Naive thymus-derived CD8-positive, alpha-beta T cell (primary cell): ENCODE results near the gene GDI1. TPM values are rescaled to one million over a fixed set of nuclear protein-coding genes. Genes with fewer than 3 reads are reported as not detected.
"Not testable (repeated sequence)": the region's sequence is repeated elsewhere in the genome, so short reads cannot be mapped to it uniquely, and the experiment has no call there.

ENCODE experiments used
- ATAC-seq, 2 donors: fragments of 150-1000 bp; cut with Tn5 transposase in 1 of 2; sonication (Bioruptor Pico), chemical (Tn5 transposase) in 1 of 2; 1 replicate in 1 of 2; 2 replicates in 1 of 2; pipeline ENCODE4 v1.10.0; 2021; ENCODE audit warnings: mild to moderate bottlenecking in 2 of 2, moderate library complexity in 2 of 2
- POLR2A ChIA-PET: fragments of 350-600 bp; sonication (Branson Sonifier 250); formaldehyde crosslinking; loops from one replicate; lab custom pipeline; 2021; ENCODE audit warnings: antibody characterized with exemption; lab: Charles Lee
- DNase-seq, 10 donors: peaks; one replicate each; pipeline versions ENCODE4 v3.0.0 to v3.0.0-alpha.2; 2020 to 2022
- H3K27ac Mint-ChIP-seq, 10 donors: one replicate each; pipeline ENCODE4 v1.8.0; 2020 to 2022; ENCODE audit warnings: mild to moderate bottlenecking in 10 of 10, mixed read lengths in 10 of 10, moderate library complexity in 4 of 10, inconsistent platforms in 1 of 10
- H3K27me3 Mint-ChIP-seq, 5 donors: one replicate each; pipeline ENCODE4 v1.8.0; 2021 to 2022; ENCODE audit warnings: mixed read lengths in 5 of 5
- H3K36me3 Mint-ChIP-seq, 3 donors: one replicate each; pipeline ENCODE4 v1.8.0; 2020 to 2022; ENCODE audit warnings: mixed read lengths in 3 of 3, mild to moderate bottlenecking in 2 of 3, inconsistent platforms in 1 of 3
- H3K4me1 Mint-ChIP-seq, 4 donors: one replicate each; pipeline ENCODE4 v1.8.0; 2021 to 2022; ENCODE audit warnings: mixed read lengths in 4 of 4
- H3K4me3 Mint-ChIP-seq, 10 donors: one replicate each; pipeline ENCODE4 v1.8.0; 2020 to 2022; ENCODE audit warnings: mild to moderate bottlenecking in 10 of 10, mixed read lengths in 10 of 10, moderate library complexity in 6 of 10, inconsistent platforms in 1 of 10
- H3K9me3 Mint-ChIP-seq, 9 donors: one replicate each; pipeline ENCODE4 v1.8.0; 2020 to 2022; ENCODE audit warnings: mixed read lengths in 9 of 9, mild to moderate bottlenecking in 3 of 9, inconsistent platforms in 1 of 9, moderate library complexity in 1 of 9
- polyA plus RNA-seq, 3 donors: library from polyadenylated mRNA; unstranded; fragments of 300-500 nt; fragmentation: Illumina TruSeq; gene quantifications; one replicate each; pipeline ENCODE4 v1.2.3, GENCODE V29; 2021
- total RNA-seq, 8 experiments: library from RNA in 2 of 8; stranded (reverse) in 2 of 8; gene quantifications; one replicate each; pipeline ENCODE4 v1.2.3 and lab custom pipeline; 2021 to 2026

The GDI1 gene
- total and polyA plus RNA-seq, 5 experiments from 2014 or later = 18.3 to 185 (median 32.1) TPM

DNA sequence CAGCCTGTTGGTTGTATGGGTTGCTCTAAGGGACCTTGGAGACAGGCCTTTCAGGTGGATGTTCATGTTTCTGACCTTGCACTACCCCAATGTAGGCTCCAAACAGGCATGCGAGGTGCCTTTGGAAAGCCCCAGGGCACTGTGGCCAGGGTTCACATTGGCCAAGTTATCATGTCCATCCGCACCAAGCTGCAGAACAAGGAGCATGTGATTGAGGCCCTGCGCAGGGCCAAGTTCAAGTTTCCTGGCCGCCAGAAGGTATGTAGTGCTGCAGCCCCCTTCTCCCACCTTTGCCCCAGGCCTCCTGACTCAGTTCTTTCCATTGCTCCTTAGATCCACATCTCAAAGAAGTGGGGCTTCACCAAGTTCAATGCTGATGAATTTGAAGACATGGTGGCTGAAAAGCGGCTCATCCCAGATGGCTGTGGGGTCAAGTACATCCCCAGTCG lies 36.6 kb upstream of the GDI1 start:
- H3K4me1 Mint-ChIP-seq = peaks cover 10 to 32% (median 22%) of the 10 kb centered on the region in 4 donors
- DNase-seq, ATAC-seq, H3K9me3 Mint-ChIP-seq, H3K27me3 Mint-ChIP-seq: not testable (repeated sequence)
- POLR2A ChIA-PET = interaction anchor here (2.0 to 6.0 kb wide), 8 partner anchors 11 to 134 kb away, joined by 8 to 102 read pairs (median 36); partner anchors contain the start of genes ATP6AP1, DNASE1L1, FAM3A and LAGE3
- H3K27ac Mint-ChIP-seq = peak overlapping the region in 8 of 10 donors; percentile 51 to 100 (median 98)
- peak overlapping the region in 9 of 10 donors; percentile 14 to 100 (median 96) for H3K4me3 Mint-ChIP-seq
- H3K36me3 Mint-ChIP-seq = peaks cover 13 to 28% (median 16%) of the 10 kb centered on the region in 3 donors

DNA sequence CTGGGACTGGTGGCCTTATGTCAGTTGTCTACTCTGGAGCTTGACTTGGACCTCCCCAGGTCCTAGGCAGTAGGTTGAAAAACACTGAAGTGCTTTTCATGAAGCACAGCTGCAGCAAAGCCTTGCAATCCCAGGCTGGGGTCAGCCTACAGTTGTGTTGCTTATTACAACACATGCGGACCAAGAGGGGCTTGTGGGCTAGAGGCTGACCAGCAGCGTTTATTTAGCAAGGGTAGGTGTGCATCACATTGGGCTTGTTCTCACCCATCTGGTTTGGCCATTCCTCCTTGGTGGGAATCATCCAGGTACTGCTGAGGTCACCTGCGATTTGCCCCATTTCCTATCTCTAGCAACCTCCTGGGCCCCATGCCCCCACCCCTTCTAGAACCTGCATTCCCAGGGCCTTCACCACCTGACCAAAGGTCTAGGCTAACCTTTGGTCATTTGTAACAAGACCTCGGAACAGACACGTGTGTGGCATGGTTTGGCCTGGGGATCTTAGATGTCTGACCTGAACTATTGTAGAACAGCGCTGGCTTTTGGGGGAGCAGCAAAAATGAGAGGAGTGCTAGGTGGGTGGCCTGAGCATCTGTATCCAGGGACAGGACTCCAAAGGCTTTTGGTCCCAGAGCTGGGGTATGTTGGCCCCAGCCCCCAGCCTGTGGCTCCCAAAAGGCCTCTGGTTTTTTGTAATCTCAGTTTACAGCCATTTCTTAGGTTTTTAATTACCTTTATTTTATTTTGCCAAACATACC lies 35.7 kb upstream of the GDI1 start:
- no peaks in the 10 kb centered on the region for H3K9me3 Mint-ChIP-seq
- H3K27me3 Mint-ChIP-seq = no peaks in the 10 kb centered on the region
- H3K4me1 Mint-ChIP-seq = peaks cover 10 to 32% (median 22%) of the 10 kb centered on the region in 4 donors
- H3K27ac Mint-ChIP-seq = peak overlapping the region in 9 of 10 donors; percentile 31 to 100 (median 60)
- POLR2A ChIA-PET = interaction anchor here (4.0 to 6.0 kb wide), 6 partner anchors 10 to 133 kb away, joined by 15 to 102 read pairs (median 38); partner anchors contain the start of genes ATP6AP1, DNASE1L1, FAM3A and LAGE3
- DNase-seq = no peak
- no peak for ATAC-seq
- H3K4me3 Mint-ChIP-seq = peak overlapping the region in 5 of 10 donors; percentile 12 to 63 (median 45)
- peaks cover 13 to 28% (median 16%) of the 10 kb centered on the region in 3 donors for H3K36me3 Mint-ChIP-seq

DNA sequence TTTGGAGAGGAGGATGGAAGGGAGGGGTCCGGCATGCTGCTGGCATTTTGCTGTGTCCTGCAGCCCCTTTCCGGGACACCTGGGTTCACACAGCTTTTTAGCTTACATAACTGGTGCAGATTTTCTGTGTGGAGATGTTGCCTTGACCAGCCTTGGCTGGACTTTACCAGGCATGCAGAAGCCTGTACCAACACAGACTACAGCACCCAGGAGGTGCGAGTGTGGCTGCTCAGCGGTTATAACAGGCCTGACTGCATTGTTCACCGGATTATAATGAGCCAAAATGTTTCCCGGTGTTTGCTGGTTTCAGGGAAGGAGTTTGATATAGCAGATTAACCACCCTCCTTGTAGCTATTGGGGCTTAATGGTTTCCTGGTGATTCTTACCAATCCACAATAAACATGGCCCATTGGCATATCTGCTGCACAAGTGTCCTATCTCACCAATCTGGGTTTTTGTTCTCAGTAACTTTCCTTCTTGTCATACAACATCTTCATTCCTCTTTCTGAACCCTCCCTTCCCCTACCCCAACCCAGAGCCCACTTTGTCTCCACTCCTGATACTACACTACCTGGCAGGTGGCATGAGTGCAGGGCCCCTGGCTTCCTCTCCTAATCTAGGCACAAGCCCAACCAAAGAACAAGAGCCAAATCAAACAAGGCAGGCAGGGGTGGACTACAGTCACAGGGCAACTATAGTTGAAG lies 34.9 kb upstream of the GDI1 start:
- POLR2A ChIA-PET = interaction anchor here (0.7 to 6.0 kb wide), 4 partner anchors 9 to 114 kb away, joined by 3 to 102 read pairs (median 70); partner anchors contain the start of genes DNASE1L1, FAM3A, SLC10A3 and TAFAZZIN
- H3K27me3 Mint-ChIP-seq = no peaks in the 10 kb centered on the region
- no peak for DNase-seq
- peaks cover 10 to 30% (median 20%) of the 10 kb centered on the region in 4 donors for H3K4me1 Mint-ChIP-seq
- no peak for ATAC-seq
- no peak overlapping the region for H3K4me3 Mint-ChIP-seq
- H3K27ac Mint-ChIP-seq = peak overlapping the region in 6 of 10 donors; percentile 1 to 84 (median 56)
- peaks cover 13 to 28% (median 16%) of the 10 kb centered on the region in 3 donors for H3K36me3 Mint-ChIP-seq
- H3K9me3 Mint-ChIP-seq = no peaks in the 10 kb centered on the region

DNA sequence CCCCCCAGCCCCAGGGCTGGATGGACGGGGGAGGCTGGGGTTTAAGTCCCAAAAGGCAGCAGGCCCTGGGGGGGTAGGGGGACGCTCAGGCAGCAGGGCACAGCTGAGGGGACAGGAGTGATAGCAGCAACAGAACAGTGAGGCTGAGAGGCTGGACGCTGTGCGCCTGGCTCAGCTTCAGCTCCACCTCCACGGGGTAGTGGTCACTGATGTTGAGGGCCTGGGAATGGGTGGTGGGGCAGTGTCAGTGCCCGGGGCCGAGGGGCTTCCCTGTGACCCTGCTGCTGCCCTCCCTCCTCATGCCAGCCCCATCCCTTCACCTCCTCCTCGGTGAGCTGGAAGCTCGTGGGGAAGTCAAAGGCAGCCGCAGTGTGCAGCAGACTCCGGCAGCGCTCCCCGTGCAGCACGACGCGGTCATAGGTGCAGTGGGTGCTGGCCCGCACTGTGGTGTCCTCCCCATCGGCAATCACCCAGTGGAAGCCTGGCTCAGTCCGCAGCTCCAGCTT lies 34.3 kb upstream of the GDI1 start:
- DNase-seq (no peak), ATAC-seq (no peak)
- Mint-ChIP-seq H3K9me3 (no peaks in the 10 kb centered on the region), H3K36me3 (peaks cover 13 to 28% (median 16%) of the 10 kb centered on the region in 3 donors), H3K4me1 (peaks cover 10 to 29% (median 20%) of the 10 kb centered on the region in 4 donors), H3K4me3 (no peak overlapping the region), H3K27me3 (no peaks in the 10 kb centered on the region), H3K27ac (no peak overlapping the region)
- POLR2A ChIA-PET = interaction anchor here (0.7 to 6.0 kb wide), 2 partner anchors 8 to 21 kb away, joined by 3 to 101 read pairs; partner anchors contain the start of genes DNASE1L1 and TAFAZZIN

DNA sequence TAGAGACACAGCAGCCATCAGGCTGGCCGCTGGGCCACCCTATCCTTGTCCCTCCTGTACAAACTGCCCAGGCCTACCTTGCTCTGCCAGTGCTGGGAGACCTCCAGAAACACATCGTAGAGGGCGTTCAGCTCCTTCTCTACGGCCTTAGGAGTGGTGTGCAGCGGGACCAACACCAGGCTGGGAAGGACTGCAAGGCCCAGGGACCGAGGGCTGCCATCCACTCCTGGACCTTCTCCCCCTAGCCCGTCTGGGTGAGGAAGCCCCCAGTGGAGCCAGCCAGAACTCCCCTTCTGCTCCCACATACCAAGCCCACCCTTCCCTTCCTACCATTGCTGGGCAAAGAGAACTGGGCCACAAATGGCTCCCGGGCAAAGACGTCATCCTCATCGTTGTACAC lies 33.8 kb upstream of the GDI1 start:
- peaks cover 7 to 28% (median 19%) of the 10 kb centered on the region in 4 donors for H3K4me1 Mint-ChIP-seq
- POLR2A ChIA-PET = no interaction called here
- ATAC-seq (no peak), DNase-seq (no peak)
- H3K27ac Mint-ChIP-seq = peak overlapping the region in 2 of 10 donors; percentile 19 to 24
- no peak overlapping the region for H3K4me3 Mint-ChIP-seq
- no peaks in the 10 kb centered on the region for H3K27me3 Mint-ChIP-seq
- H3K36me3 Mint-ChIP-seq = peaks cover 13 to 28% (median 16%) of the 10 kb centered on the region in 3 donors
- no peaks in the 10 kb centered on the region for H3K9me3 Mint-ChIP-seq

DNA sequence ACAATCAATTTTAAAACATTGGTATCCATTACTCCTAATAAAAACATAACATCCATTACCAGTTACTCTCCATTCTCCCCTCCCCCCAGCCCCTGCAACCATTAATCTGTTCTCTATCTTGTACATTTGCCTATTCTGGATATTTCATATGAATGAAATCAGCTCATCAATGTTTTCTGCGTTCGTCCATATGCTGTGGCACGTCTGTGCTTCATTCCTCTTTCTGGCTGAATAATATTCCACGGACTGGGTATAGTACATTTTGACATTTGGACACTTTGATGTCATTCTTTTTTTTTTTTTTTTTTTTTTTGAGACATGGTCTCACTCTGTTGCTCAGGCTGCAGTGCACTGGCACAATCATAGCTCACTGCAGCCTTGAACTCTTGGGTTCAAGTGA lies 33.1 kb upstream of the GDI1 start:
- Mint-ChIP-seq H3K27me3 (no peaks in the 10 kb centered on the region), H3K4me1 (peaks cover 7 to 31% (median 20%) of the 10 kb centered on the region in 4 donors), H3K9me3 (no peaks in the 10 kb centered on the region), H3K4me3 (no peak overlapping the region), H3K36me3 (peaks cover 9 to 26% (median 10%) of the 10 kb centered on the region in 3 donors), H3K27ac (peak overlapping the region in 1 of 10 donors; percentile 63)
- ATAC-seq = no peak
- POLR2A ChIA-PET = no interaction called here
- DNase-seq = no peak

DNA sequence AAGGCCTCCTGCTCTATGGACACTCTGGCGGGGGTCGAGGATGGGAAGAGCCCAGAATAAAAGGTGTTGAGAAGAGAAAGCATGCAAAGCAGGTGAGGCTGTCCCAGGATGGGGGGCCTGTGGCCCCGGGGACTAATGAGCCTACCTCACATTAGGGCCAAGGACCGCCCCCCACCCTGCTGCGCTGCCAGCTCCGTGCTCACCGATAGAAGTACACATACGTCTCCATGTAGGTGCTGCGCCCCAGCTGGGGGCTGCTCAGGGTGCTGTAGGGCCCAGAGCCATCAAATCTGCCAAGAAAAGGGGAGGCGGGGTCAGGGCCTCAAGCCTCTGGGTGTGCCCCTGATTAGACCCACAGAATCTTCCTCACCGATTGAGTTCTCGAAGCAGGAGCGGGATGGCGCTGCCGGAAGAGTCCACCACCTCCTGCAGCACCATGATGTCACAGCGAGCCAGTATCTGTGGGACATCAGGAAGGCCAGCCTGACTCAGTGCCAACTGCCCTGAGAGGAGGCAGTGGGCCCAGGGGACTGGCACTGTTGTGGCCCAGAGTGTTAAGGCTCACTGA lies 32.2 kb upstream of the GDI1 start:
- H3K4me1 Mint-ChIP-seq = peaks cover 7 to 27% (median 12%) of the 10 kb centered on the region in 4 donors
- no peak overlapping the region for H3K4me3 Mint-ChIP-seq
- no peak for ATAC-seq
- no peaks in the 10 kb centered on the region for H3K27me3 Mint-ChIP-seq
- no peak overlapping the region for H3K27ac Mint-ChIP-seq
- DNase-seq = no peak
- no peaks in the 10 kb centered on the region for H3K9me3 Mint-ChIP-seq
- peaks cover 1 to 18% (median 2%) of the 10 kb centered on the region in 3 donors for H3K36me3 Mint-ChIP-seq
- POLR2A ChIA-PET = no interaction called here

DNA sequence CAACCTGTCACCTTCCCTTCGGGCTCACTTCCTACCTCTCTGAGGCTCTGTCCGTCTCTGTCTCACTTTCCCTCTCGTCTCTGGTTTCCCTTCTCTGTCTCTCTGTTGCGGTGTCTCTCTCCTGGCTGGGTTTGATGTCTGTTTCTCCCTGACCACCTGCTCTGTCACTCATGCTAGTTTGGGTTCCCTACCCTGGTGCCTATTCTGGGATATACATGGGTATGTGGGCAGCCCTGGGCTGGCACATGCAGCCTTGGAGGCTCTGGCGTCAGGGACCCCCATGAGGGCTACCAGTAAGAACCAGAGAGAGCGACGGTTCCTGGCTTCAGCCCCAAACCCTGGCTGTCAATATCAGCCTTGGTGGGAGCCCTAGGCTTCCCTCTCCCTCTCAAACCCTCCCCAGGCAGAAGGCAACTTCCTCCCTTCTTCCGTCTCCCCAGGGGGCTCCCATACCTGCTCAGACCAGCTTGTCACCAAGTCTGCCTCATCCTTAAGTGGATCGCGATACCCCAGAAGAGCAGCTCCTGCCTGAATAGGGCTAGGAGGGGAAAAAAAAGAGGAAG lies 28.2 kb upstream of the GDI1 start:
- POLR2A ChIA-PET = interaction anchor here (5.7 kb wide), 1 partner anchor 9 kb away, joined by 101 read pairs; the partner anchor contains the start of gene RPL10
- no peak for ATAC-seq
- Mint-ChIP-seq H3K27ac (peak overlapping the region in 6 of 10 donors; percentile 37 to 95 (median 69)), H3K9me3 (peaks cover 0 to 2% (median 0%) of the 10 kb centered on the region in 9 donors), H3K27me3 (no peaks in the 10 kb centered on the region), H3K4me1 (peaks cover 12 to 22% (median 16%) of the 10 kb centered on the region in 4 donors), H3K4me3 (peak overlapping the region in 7 of 10 donors; percentile 20 to 81 (median 74)), H3K36me3 (peaks cover 0 to 5% (median 0%) of the 10 kb centered on the region in 3 donors)
- no peak for DNase-seq

DNA sequence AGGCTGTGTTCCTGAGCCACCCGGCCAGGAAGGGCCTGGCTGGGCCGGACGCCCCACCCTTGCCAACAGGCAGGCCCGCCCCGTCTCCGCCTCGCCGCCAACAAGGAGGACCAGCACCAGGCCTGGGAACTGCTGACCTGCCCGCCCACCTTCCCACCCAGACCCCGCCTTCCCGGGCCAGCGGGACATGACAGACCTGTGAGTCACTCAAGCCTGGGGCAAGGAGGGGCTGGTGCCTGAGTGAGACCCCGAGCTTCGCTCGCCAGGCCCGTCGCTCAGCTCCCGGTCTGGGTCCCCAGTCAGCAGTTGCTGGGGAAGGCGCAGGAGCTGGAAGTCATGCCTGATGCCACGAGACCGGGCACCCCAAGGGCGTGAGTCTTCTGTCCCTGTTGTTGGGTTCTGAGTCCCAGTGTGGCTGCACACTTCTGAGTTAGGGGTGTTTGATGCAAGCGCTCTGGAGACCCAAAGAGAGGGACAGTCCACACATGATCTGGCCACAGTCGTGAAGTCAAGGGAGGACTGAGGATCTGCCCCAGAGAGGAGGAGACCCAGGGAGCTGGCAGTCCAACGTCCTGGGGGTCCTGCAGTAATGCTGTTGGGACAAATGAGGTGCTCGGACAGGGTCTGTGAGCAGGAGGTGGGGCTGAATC lies 27.6 kb upstream of the GDI1 start, which contains the start of gene DNASE1L1:
Gene DNASE1L1 (minus strand): TSS at position 33 of the 650 bp plus-strand sequence. CDS start 3,686 bp downstream, outside the sequence.
- Mint-ChIP-seq H3K27ac (peak within 1 kb of the TSS in 8 of 10 donors; percentile 37 to 95 (median 70)), H3K4me3 (peak within 1 kb of the TSS in 9 of 10 donors; percentile 20 to 81 (median 69)), H3K27me3 (no peaks in the 10 kb centered on the region), H3K4me1 (peaks cover 12 to 22% (median 16%) of the 10 kb centered on the region in 4 donors), H3K9me3 (peaks cover 0 to 2% (median 0%) of the 10 kb centered on the region in 9 donors), H3K36me3 (peaks cover 0 to 8% (median 0%) of the 10 kb centered on the region in 3 donors)
- POLR2A ChIA-PET = interaction anchor here (0.6 to 5.7 kb wide), 5 partner anchors 10 to 133 kb away, joined by 3 to 101 read pairs (median 4); partner anchors contain the start of genes RPL10, SLC10A3 and UBL4A
- peak in 2 of 10 donors; percentile 15 to 16 for DNase-seq
- peak in 1 of 2 donors; percentile 8 for ATAC-seq

DNA sequence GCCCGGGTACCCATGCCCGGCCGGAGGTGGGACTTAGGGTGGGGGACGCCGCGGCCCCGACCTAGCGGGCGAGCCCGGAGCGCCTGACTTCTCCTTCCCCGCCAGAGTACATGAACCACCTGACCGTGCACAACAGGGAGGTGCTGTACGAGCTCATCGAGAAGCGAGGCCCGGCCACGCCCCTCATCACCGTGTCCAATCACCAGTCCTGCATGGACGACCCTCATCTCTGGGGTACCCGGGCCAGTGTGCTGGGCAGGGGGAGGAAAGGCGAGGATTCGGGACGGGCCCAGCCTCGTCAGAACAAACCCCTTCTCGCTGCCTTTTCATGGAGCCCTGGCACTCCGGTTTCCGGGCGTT lies 25.0 kb upstream of the GDI1 start:
- peak; percentile 61 to 62 for ATAC-seq
- H3K4me1 Mint-ChIP-seq = peaks cover 12 to 22% (median 16%) of the 10 kb centered on the region in 4 donors
- DNase-seq = peak in 6 of 10 donors; percentile 22 to 70 (median 36)
- peaks cover 0 to 2% (median 0%) of the 10 kb centered on the region in 9 donors for H3K9me3 Mint-ChIP-seq
- H3K27me3 Mint-ChIP-seq = no peaks in the 10 kb centered on the region
- H3K36me3 Mint-ChIP-seq = peaks cover 0 to 14% (median 0%) of the 10 kb centered on the region in 3 donors
- peak overlapping the region in 9 of 10 donors; percentile 43 to 92 (median 85) for H3K27ac Mint-ChIP-seq
- POLR2A ChIA-PET = interaction anchor here (0.6 to 5.7 kb wide), 13 partner anchors 12 to 115 kb away, joined by 3 to 101 read pairs (median 5); partner anchors contain the start of genes ATP6AP1, EMD, FAM3A and RPL10
- peak overlapping the region; percentile 73 to 88 (median 82) for H3K4me3 Mint-ChIP-seq
